Adrenal gland (tissue), 5 donors: ENCODE data around the gene MYT1.

Experiments
- POLR2A ChIP-seq, 2 donors: fragments of 450-650 bp; IDR thresholded peaks; one replicate each; pipeline ENCODE4 v1.6.1; 2017; ENCODE audit warnings: antibody characterized with exemption in 2 of 2, mild to moderate bottlenecking in 2 of 2, moderate library complexity in 1 of 2
- TF ChIP-seq, protein P1 (sequence below), 6 experiments: fragments of 450-650 bp in 4 of 6; fragments of 200-600 bp in 2 of 6; sonication (generic) in 1 of 6; IDR thresholded peaks; 1 replicate in 5 of 6; 2 replicates in 1 of 6; pipeline versions ENCODE4 v1.5.1 to v1.8.0; 2016 to 2021; ENCODE audit warnings: antibody characterized with exemption in 6 of 6, mild to moderate bottlenecking in 2 of 6, moderate library complexity in 1 of 6
- donor health status: DM: no; HTN: no; CAD: no.

DNA sequence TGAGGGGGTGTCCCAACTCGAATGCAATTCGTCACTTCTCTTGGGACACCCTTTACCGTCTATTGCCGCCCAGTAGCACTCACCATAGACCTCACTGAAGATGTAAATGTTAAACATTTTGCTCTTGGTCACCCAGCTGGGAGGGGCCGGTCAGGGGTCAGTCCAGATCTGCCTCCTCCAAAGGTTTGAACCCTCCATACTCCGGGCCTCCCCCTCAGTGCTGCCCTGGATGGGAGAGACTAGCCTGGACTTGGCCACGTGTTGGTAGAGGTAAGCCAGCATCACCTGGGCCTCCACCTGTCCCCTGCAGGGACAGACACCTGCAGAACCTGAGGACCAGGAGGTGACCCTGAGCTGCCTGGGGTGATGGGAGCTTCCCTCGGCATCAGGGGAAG lies 5.0 kb upstream of the MYT1 start:
- TF ChIP-seq POLR2A (IDR thresholded peaks at IDR 0.05) = no peak
- TF ChIP-seq, protein P1, sequence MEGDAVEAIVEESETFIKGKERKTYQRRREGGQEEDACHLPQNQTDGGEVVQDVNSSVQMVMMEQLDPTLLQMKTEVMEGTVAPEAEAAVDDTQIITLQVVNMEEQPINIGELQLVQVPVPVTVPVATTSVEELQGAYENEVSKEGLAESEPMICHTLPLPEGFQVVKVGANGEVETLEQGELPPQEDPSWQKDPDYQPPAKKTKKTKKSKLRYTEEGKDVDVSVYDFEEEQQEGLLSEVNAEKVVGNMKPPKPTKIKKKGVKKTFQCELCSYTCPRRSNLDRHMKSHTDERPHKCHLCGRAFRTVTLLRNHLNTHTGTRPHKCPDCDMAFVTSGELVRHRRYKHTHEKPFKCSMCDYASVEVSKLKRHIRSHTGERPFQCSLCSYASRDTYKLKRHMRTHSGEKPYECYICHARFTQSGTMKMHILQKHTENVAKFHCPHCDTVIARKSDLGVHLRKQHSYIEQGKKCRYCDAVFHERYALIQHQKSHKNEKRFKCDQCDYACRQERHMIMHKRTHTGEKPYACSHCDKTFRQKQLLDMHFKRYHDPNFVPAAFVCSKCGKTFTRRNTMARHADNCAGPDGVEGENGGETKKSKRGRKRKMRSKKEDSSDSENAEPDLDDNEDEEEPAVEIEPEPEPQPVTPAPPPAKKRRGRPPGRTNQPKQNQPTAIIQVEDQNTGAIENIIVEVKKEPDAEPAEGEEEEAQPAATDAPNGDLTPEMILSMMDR (IDR thresholded peaks at IDR 0.05) = no peak
